ENCODE results near the gene SENP2.

Gene SENP2

DNA sequence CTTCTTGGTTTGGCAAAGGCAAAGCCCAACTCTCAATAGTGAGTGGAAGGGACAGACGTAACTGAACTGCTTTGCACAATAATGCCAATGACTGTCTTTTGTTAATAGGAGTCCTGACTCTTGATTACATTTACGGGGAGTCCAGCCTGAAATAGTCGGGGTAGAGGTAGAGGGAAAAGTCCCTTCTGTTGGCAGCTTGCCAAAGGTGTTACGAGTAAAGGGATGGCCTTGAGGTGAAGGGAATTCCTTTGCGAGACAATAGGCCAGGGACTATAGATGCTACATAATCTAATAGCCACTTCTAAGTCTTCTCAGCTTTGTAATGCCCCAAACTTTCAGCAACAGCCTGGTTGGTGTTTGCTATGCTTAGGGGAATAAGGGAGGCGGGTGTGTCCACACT, 2.2 kb upstream of the SENP2 start:
- Histone ChIP-seq H3K4me1 (ENCODE audit: control insufficient read depth in 2 of 2, insufficient read depth in 2 of 2, low read length in 2 of 2) (peaks cover 13 to 16% of the 10 kb centered on the region in 2 donors), H3K27me3 (ENCODE audit: control insufficient read depth in 2 of 2, insufficient read depth in 2 of 2, low read length in 2 of 2) (no peaks in the 10 kb centered on the region)

DNA sequence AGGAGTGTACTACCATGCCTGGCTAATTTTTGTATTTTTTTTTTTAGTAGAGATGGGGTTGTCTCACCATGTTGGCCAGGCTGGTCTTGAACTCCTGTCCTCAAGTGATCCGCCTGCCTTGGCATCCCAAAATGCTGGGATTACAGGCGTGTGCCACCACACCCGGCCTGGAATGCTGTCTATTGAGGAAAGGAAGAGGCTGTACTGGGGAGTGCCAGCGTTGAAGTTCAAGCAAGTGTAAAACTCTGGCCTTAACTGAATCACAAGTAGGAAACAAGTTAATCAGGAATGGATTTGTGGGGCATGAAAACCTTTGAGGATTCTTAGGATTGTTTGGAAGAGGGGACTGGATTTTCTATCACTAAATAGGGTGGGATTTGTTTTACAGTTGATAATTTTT, 1.4 kb upstream of the SENP2 start:
- Histone ChIP-seq H3K9me3 (ENCODE audit: control insufficient read depth in 2 of 2, low read length in 2 of 2) (no peaks in the 10 kb centered on the region), H3K36me3 (ENCODE audit: control insufficient read depth in 2 of 2, insufficient read depth in 2 of 2, low read length in 2 of 2) (peaks cover 0 to 3% of the 10 kb centered on the region in 2 donors), H3K27me3 (ENCODE audit: control insufficient read depth in 2 of 2, insufficient read depth in 2 of 2, low read length in 2 of 2) (no peaks in the 10 kb centered on the region), H3K27ac (ENCODE audit: low read depth in 2 of 2, low read length in 2 of 2) (peak overlapping the region; percentile 97 to 98), H3K4me3 (ENCODE audit: low read length in 2 of 2) (no peak overlapping the region), H3K9ac (ENCODE audit: low read depth in 1 of 2, low read length in 2 of 2) (no peak overlapping the region), H3K4me1 (ENCODE audit: control insufficient read depth in 2 of 2, insufficient read depth in 2 of 2, low read length in 2 of 2) (peaks cover 13 to 18% of the 10 kb centered on the region in 2 donors)

More for the DNA sequence above, 2.2 kb upstream of the SENP2 start:
- no peak overlapping the region for H3K27ac ChIP-seq (ENCODE audit: low read depth in 2 of 2, low read length in 2 of 2)
- peaks cover 0 to 3% of the 10 kb centered on the region in 2 donors for H3K36me3 ChIP-seq (ENCODE audit: control insufficient read depth in 2 of 2, insufficient read depth in 2 of 2, low read length in 2 of 2)
- no peaks in the 10 kb centered on the region for H3K9me3 ChIP-seq (ENCODE audit: control insufficient read depth in 2 of 2, low read length in 2 of 2)
- H3K9ac ChIP-seq (ENCODE audit: low read depth in 1 of 2, low read length in 2 of 2), result no peak overlapping the region
- H3K4me3 ChIP-seq (ENCODE audit: low read length in 2 of 2), result no peak overlapping the region

DNA sequence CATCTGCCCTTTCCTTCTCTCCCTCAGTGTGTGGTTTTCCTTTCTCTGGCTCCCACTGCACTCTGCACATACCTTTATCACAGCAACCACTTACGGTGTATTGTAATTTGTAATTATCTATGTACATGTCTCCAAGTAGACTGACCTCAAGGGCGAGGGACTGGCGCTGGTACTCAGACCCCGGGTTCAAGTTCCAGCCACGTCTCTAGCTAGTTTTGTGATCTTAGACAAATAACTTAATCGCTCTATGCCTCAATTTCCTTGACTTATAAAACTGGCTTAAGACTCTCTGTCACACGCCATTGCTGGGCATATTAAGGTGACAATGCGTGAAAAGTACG, 607 bp upstream of the SENP2 start:
- Histone ChIP-seq H3K9ac (ENCODE audit: low read depth in 1 of 2, low read length in 2 of 2) (peak overlapping the region; percentile 70 to 93), H3K27ac (ENCODE audit: low read depth in 2 of 2, low read length in 2 of 2) (peak overlapping the region; percentile 97 to 98), H3K4me3 (ENCODE audit: low read length in 2 of 2) (peak overlapping the region; percentile 66 to 95), H3K36me3 (ENCODE audit: control insufficient read depth in 2 of 2, insufficient read depth in 2 of 2, low read length in 2 of 2) (peaks cover 0 to 3% of the 10 kb centered on the region in 2 donors), H3K9me3 (ENCODE audit: control insufficient read depth in 2 of 2, low read length in 2 of 2) (no peaks in the 10 kb centered on the region), H3K4me1 (ENCODE audit: control insufficient read depth in 2 of 2, insufficient read depth in 2 of 2, low read length in 2 of 2) (peaks cover 13 to 18% of the 10 kb centered on the region in 2 donors), H3K27me3 (ENCODE audit: control insufficient read depth in 2 of 2, insufficient read depth in 2 of 2, low read length in 2 of 2) (no peaks in the 10 kb centered on the region)

DNA sequence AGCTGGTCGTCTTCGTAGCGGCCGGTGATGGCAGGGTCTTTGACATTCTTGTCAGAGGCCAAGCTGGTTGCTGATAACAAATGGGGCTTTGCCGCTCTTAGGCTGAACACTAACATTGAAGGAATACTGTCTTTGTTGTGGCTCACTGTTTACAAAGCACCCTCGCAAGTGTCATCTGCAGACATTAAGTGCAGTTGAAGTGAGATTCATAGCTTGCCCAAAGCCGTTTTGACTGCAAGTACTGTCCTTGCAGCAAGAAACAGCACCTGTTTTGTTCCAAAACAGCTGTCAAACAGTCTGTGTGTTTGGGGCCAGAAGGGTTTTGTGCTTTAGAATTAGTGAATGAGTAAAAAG, 568 bp downstream of the SENP2 start:
- Histone ChIP-seq H3K27ac (ENCODE audit: low read depth in 2 of 2, low read length in 2 of 2) (peak overlapping the region; percentile 97 to 98), H3K4me1 (ENCODE audit: control insufficient read depth in 2 of 2, insufficient read depth in 2 of 2, low read length in 2 of 2) (peaks cover 13 to 18% of the 10 kb centered on the region in 2 donors), H3K9me3 (ENCODE audit: control insufficient read depth in 2 of 2, low read length in 2 of 2) (no peaks in the 10 kb centered on the region), H3K27me3 (ENCODE audit: control insufficient read depth in 2 of 2, insufficient read depth in 2 of 2, low read length in 2 of 2) (no peaks in the 10 kb centered on the region), H3K4me3 (ENCODE audit: low read length in 2 of 2) (peak overlapping the region; percentile 83 to 89), H3K36me3 (ENCODE audit: control insufficient read depth in 2 of 2, insufficient read depth in 2 of 2, low read length in 2 of 2) (peaks cover 2 to 3% of the 10 kb centered on the region in 2 donors), H3K9ac (ENCODE audit: low read depth in 1 of 2, low read length in 2 of 2) (peak overlapping the region; percentile 86 to 99)

DNA sequence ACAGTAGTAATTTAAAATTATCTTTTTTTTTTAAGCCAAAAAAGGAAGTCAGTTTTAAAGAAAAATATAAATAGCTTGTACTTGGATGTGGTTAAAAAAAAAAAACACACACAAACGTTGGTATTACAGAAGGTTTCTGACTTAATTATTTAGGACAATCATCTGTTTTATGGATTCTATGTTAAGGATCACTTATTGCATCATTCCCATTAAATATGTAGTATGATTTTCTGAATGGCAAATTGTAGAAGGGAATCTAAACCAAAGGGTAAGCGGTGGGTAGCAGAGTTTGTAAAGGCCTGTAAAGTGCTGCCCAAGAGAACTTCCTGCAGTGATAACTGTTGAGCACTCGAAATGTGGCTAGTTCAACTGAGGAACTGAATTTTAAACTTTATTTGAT, 8.0 kb downstream of the SENP2 start:
- Histone ChIP-seq H3K9ac (ENCODE audit: low read depth in 1 of 2, low read length in 2 of 2) (no peak overlapping the region), H3K4me1 (ENCODE audit: control insufficient read depth in 2 of 2, insufficient read depth in 2 of 2, low read length in 2 of 2) (peaks cover 0 to 1% of the 10 kb centered on the region in 2 donors), H3K4me3 (ENCODE audit: low read length in 2 of 2) (no peak overlapping the region), H3K36me3 (ENCODE audit: control insufficient read depth in 2 of 2, insufficient read depth in 2 of 2, low read length in 2 of 2) (peaks cover 0 to 11% of the 10 kb centered on the region in 2 donors), H3K27me3 (ENCODE audit: control insufficient read depth in 2 of 2, insufficient read depth in 2 of 2, low read length in 2 of 2) (no peaks in the 10 kb centered on the region), H3K27ac (ENCODE audit: low read depth in 2 of 2, low read length in 2 of 2) (no peak overlapping the region), H3K9me3 (ENCODE audit: control insufficient read depth in 2 of 2, low read length in 2 of 2) (no peaks in the 10 kb centered on the region)

DNA sequence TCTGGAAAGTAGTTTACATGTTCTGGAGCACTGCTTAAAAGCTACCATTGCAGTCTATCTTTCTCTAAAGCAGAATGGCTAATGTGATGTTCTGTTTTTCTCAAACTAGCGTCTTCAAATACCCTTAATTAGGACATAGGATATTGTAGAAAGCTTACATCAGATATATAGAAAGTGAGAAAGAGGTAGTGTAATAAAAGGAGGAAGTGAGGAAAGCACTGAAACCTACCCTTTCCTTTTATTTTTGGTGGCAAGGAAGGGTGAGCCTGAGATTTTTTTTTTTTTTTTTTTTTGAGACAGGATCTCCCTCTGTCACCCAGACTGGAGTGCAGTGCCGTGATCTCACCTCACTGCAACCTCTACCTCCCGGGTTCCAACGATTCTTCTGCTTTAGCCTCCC, 9.4 kb downstream of the SENP2 start:
- Histone ChIP-seq H3K36me3 (ENCODE audit: control insufficient read depth in 2 of 2, insufficient read depth in 2 of 2, low read length in 2 of 2) (peaks cover 6 to 13% of the 10 kb centered on the region in 2 donors), H3K4me1 (ENCODE audit: control insufficient read depth in 2 of 2, insufficient read depth in 2 of 2, low read length in 2 of 2) (no peaks in the 10 kb centered on the region), H3K9me3 (ENCODE audit: control insufficient read depth in 2 of 2, low read length in 2 of 2) (no peaks in the 10 kb centered on the region), H3K4me3 (ENCODE audit: low read length in 2 of 2) (no peak overlapping the region), H3K9ac (ENCODE audit: low read depth in 1 of 2, low read length in 2 of 2) (no peak overlapping the region), H3K27me3 (ENCODE audit: control insufficient read depth in 2 of 2, insufficient read depth in 2 of 2, low read length in 2 of 2) (no peaks in the 10 kb centered on the region), H3K27ac (ENCODE audit: low read depth in 2 of 2, low read length in 2 of 2) (no peak overlapping the region)

DNA sequence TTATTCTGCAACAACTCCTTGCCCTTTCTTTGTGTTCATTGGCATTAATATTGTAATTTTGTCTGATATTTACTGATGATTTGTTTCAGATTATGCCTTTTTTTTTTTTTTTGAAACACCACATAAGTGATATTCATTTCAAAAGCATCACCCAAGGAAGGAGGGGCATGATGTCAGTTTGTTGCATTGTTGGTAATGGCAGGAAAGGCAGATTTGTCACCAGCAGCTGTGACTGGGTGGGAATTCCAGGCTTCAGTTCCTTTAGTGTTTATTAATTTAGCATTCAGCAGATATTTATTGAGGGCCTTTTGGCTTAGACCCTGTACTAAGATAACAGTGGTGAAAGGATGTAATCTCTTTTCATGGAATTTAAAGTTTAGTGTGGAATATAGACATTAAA, 19.5 kb downstream of the SENP2 start:
- Histone ChIP-seq H3K9me3 (ENCODE audit: control insufficient read depth in 2 of 2, low read length in 2 of 2) (no peaks in the 10 kb centered on the region), H3K27ac (ENCODE audit: low read depth in 2 of 2, low read length in 2 of 2) (no peak overlapping the region), H3K4me1 (ENCODE audit: control insufficient read depth in 2 of 2, insufficient read depth in 2 of 2, low read length in 2 of 2) (no peaks in the 10 kb centered on the region), H3K27me3 (ENCODE audit: control insufficient read depth in 2 of 2, insufficient read depth in 2 of 2, low read length in 2 of 2) (no peaks in the 10 kb centered on the region), H3K9ac (ENCODE audit: low read depth in 1 of 2, low read length in 2 of 2) (no peak overlapping the region), H3K4me3 (ENCODE audit: low read length in 2 of 2) (no peak overlapping the region), H3K36me3 (ENCODE audit: control insufficient read depth in 2 of 2, insufficient read depth in 2 of 2, low read length in 2 of 2) (peaks cover 29 to 39% of the 10 kb centered on the region in 2 donors)

DNA sequence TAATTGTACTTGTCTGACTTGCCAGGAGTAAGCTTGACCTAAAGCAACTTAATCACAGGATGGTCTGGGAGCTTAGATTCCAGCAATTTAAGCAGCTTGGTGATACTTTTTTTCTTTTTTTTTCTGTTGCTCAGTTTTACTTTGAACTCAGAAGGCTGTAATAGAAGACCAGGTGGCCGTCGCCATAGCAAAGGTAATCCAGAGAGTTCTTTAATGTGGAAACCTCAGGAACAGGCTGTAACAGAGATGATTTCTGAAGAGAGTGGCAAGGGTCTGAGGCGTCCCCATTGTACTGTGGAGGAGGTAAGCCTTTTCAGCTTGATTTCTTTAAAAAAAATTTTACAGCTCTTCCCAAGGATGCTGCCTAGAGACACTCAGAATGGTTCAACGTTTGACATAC, 20.1 kb downstream of the SENP2 start:
- Histone ChIP-seq H3K27ac (ENCODE audit: low read depth in 2 of 2, low read length in 2 of 2) (no peak overlapping the region), H3K36me3 (ENCODE audit: control insufficient read depth in 2 of 2, insufficient read depth in 2 of 2, low read length in 2 of 2) (peaks cover 29 to 38% of the 10 kb centered on the region in 2 donors), H3K9me3 (ENCODE audit: control insufficient read depth in 2 of 2, low read length in 2 of 2) (no peaks in the 10 kb centered on the region), H3K27me3 (ENCODE audit: control insufficient read depth in 2 of 2, insufficient read depth in 2 of 2, low read length in 2 of 2) (no peaks in the 10 kb centered on the region), H3K4me3 (ENCODE audit: low read length in 2 of 2) (no peak overlapping the region), H3K9ac (ENCODE audit: low read depth in 1 of 2, low read length in 2 of 2) (no peak overlapping the region), H3K4me1 (ENCODE audit: control insufficient read depth in 2 of 2, insufficient read depth in 2 of 2, low read length in 2 of 2) (no peaks in the 10 kb centered on the region)

DNA sequence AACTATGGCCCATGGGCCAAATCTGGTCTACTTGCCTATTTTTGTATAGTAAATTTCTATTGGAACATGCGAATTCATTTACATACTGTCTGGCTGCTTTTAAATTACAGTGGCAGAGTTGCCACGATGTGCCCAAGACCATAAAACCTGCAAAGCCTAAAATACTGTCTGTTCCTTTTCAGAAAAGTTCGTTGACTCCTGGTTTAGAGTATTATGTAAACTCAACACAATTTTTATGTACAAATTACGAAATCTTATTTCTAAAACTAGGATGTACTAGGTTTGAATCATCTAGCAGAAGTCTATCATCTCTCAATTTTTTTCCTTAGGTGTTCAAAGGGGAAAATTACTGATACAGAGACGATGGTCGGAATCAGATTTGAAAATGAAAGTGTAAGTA, 26.9 kb downstream of the SENP2 start:
- Histone ChIP-seq H3K9me3 (ENCODE audit: control insufficient read depth in 2 of 2, low read length in 2 of 2) (no peaks in the 10 kb centered on the region), H3K27me3 (ENCODE audit: control insufficient read depth in 2 of 2, insufficient read depth in 2 of 2, low read length in 2 of 2) (no peaks in the 10 kb centered on the region), H3K4me1 (ENCODE audit: control insufficient read depth in 2 of 2, insufficient read depth in 2 of 2, low read length in 2 of 2) (no peaks in the 10 kb centered on the region), H3K4me3 (ENCODE audit: low read length in 2 of 2) (no peak overlapping the region), H3K27ac (ENCODE audit: low read depth in 2 of 2, low read length in 2 of 2) (no peak overlapping the region), H3K9ac (ENCODE audit: low read depth in 1 of 2, low read length in 2 of 2) (no peak overlapping the region), H3K36me3 (ENCODE audit: control insufficient read depth in 2 of 2, insufficient read depth in 2 of 2, low read length in 2 of 2) (peaks cover 47 to 53% of the 10 kb centered on the region in 2 donors)

DNA sequence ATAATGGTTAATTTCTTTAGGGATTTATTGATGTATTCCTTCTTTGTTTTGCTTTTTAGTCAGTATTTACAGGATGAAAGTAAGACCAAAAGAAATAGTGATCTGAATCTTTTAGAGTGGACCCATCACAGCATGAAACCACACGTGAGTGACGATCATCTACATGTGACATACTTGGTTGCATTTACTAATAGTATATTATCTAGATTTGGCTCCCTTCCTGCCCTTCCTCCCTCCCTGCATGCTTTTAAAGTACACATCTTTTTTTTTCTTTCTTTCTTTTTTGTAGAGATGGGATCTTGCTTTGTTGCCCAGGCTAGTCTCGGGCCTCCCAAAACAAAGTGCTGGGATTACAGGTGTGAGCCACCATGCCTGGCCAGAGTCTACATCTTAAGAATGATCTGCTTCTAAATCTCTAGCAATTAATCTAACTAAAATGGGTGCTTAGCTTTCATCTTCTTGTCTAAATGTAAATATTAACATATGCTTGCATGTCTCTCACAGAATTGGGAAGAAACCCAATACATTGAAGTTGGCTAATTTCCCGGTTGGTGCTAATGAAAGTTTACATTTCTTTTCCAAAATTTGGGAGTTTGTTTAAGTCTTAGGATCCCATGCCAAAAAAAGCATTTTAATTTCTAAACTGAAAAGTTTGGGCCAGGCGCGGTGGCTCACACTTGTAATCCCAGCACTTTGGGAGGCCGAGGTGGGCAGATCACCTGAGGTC, 38.0 kb downstream of the SENP2 start:
- no peak overlapping the region for H3K4me3 ChIP-seq (ENCODE audit: low read length in 2 of 2)
- no peaks in the 10 kb centered on the region for H3K9me3 ChIP-seq (ENCODE audit: control insufficient read depth in 2 of 2, low read length in 2 of 2)
- H3K27ac ChIP-seq (ENCODE audit: low read depth in 2 of 2, low read length in 2 of 2), result no peak overlapping the region
- no peak overlapping the region for H3K9ac ChIP-seq (ENCODE audit: low read depth in 1 of 2, low read length in 2 of 2)
- H3K36me3 ChIP-seq (ENCODE audit: control insufficient read depth in 2 of 2, insufficient read depth in 2 of 2, low read length in 2 of 2), result peaks cover 29 to 35% of the 10 kb centered on the region in 2 donors
- H3K27me3 ChIP-seq (ENCODE audit: control insufficient read depth in 2 of 2, insufficient read depth in 2 of 2, low read length in 2 of 2), result no peaks in the 10 kb centered on the region
- peaks cover 4 to 6% of the 10 kb centered on the region in 2 donors for H3K4me1 ChIP-seq (ENCODE audit: control insufficient read depth in 2 of 2, insufficient read depth in 2 of 2, low read length in 2 of 2)

Measured in mucosa of rectum (tissue), 2 donors.